Mammary epithelial cell (primary cell): Measurements from ENCODE around the gene ZNF408.

Experiments
- EZH2 ChIP-seq: IDR thresholded peaks from 2 replicates; pipeline ENCODE4 v1.6.1; 2012; ENCODE audit warnings: low read length, inconsistent platforms, borderline replicate concordance
- TF ChIP-seq, protein P1 (sequence below), 2 donors: IDR thresholded peaks in 1 of 2; conservative IDR thresholded peaks in 1 of 2; 2 replicates each; pipeline ENCODE4 v1.5.1; 2011 to 2012; ENCODE audit warnings: inconsistent platforms in 2 of 2, low read length in 2 of 2, mild to moderate bottlenecking in 2 of 2, control low read depth in 1 of 2, low read depth in 1 of 2; ENCODE audit not compliant: insufficient read depth in 1 of 2; ENCODE audit errors: extremely low read depth in 1 of 2

DNA sequence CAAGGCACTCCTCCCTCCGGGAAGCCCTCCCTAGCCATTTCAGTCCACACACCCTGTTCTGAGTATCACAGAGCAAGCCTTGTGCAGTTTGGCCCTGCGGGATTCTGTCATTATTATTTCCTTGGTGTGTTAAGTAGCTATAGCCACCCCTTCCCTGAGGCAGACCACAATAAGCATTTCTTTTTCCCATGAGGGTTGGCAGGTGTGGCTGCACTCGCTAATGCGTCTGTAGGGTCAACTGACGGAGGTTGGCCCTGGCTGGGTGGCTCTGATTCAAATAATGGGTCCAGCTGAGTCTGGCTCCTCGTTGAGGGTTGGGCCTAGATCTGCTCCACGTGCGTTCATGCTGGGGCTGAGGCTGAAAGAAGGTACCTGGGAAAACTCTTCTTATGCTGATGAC, 23.3 kb downstream of the ZNF408 start:
- TF ChIP-seq, protein P1, sequence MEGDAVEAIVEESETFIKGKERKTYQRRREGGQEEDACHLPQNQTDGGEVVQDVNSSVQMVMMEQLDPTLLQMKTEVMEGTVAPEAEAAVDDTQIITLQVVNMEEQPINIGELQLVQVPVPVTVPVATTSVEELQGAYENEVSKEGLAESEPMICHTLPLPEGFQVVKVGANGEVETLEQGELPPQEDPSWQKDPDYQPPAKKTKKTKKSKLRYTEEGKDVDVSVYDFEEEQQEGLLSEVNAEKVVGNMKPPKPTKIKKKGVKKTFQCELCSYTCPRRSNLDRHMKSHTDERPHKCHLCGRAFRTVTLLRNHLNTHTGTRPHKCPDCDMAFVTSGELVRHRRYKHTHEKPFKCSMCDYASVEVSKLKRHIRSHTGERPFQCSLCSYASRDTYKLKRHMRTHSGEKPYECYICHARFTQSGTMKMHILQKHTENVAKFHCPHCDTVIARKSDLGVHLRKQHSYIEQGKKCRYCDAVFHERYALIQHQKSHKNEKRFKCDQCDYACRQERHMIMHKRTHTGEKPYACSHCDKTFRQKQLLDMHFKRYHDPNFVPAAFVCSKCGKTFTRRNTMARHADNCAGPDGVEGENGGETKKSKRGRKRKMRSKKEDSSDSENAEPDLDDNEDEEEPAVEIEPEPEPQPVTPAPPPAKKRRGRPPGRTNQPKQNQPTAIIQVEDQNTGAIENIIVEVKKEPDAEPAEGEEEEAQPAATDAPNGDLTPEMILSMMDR (conservative IDR thresholded peaks at IDR 0.05 in 1 of 2, IDR thresholded peaks at IDR 0.05 in 1 of 2; ENCODE audit: extremely low read depth in 1 of 2, insufficient read depth in 1 of 2, low read depth in 1 of 2, low read length in 2 of 2), result no peak
- TF ChIP-seq EZH2, result no peak
